H9 (cell line): ENCODE measurements around the gene PTK6. TPM values are rescaled to one million over a fixed set of nuclear protein-coding genes. Genes with fewer than 3 reads are reported as not detected.

Experiments
- DNase-seq: peaks from one replicate; pipeline ENCODE4 v3.0.0-alpha.2; 2017
- H2AFZ ChIP-seq: one replicate; pipeline ENCODE4 v1.6.1; 2013; ENCODE audit warnings: mild to moderate bottlenecking, low read length, control low read depth, moderate library complexity
- H2AK5ac ChIP-seq: 2 replicates; pipeline ENCODE4 v1.6.1; 2013; ENCODE audit warnings: low read length, control low read depth, mixed read lengths; ENCODE audit not compliant: insufficient read length
- H2BK120ac ChIP-seq: one replicate; pipeline ENCODE4 v1.6.1; 2013; ENCODE audit warnings: low read depth, mild to moderate bottlenecking, low read length, control low read depth, inconsistent platforms; ENCODE audit not compliant: poor library complexity, severe bottlenecking
- H2BK12ac ChIP-seq: 2 replicates; pipeline ENCODE4 v1.6.1; 2013; ENCODE audit warnings: low read length, control low read depth, mixed read lengths, low read depth; ENCODE audit not compliant: insufficient read length
- H2BK15ac ChIP-seq: 2 replicates; pipeline ENCODE4 v1.6.1; 2013; ENCODE audit warnings: low read depth, low read length, control low read depth
- H2BK20ac ChIP-seq: one replicate; pipeline ENCODE4 v1.6.1; 2013; ENCODE audit warnings: low read depth, mild to moderate bottlenecking, low read length, control low read depth, inconsistent platforms; ENCODE audit not compliant: poor library complexity, severe bottlenecking
- H2BK5ac ChIP-seq: 2 replicates; pipeline ENCODE4 v1.6.1; 2013; ENCODE audit warnings: low read length, control low read depth, mixed read lengths; ENCODE audit not compliant: insufficient read length
- H3K14ac ChIP-seq: 2 replicates; pipeline ENCODE4 v1.6.1; 2013; ENCODE audit warnings: low read length, control low read depth; ENCODE audit not compliant: insufficient read depth
- H3K18ac ChIP-seq: 2 replicates; pipeline ENCODE4 v1.6.1; 2013; ENCODE audit warnings: low read depth, mild to moderate bottlenecking, mixed read lengths, low read length, control low read depth; ENCODE audit not compliant: insufficient read length
- H3K23ac ChIP-seq: 2 replicates; pipeline ENCODE4 v1.6.1; 2013; ENCODE audit warnings: low read length, control low read depth, mixed read lengths, low read depth; ENCODE audit not compliant: insufficient read length
- H3K23me2 ChIP-seq: 2 replicates; pipeline ENCODE4 v1.6.1; 2013; ENCODE audit warnings: low read depth, mild to moderate bottlenecking, mixed read lengths, low read length, control low read depth; ENCODE audit not compliant: insufficient read length, poor library complexity, severe bottlenecking
- H3K27ac ChIP-seq: 2 replicates; pipeline ENCODE4 v1.5.1; 2013; ENCODE audit warnings: low read length, control low read depth, mixed read lengths, low read depth; ENCODE audit not compliant: insufficient read length
- H3K27me3 ChIP-seq: 2 replicates; pipeline ENCODE4 v1.6.1; 2013; ENCODE audit warnings: low read length, control low read depth, inconsistent platforms; ENCODE audit not compliant: insufficient read depth
- H3K4ac ChIP-seq: 2 replicates; pipeline ENCODE4 v1.6.1; 2013; ENCODE audit warnings: low read depth, mild to moderate bottlenecking, control low read depth, inconsistent platforms, low read length, moderate library complexity
- H3K4me1 ChIP-seq: 2 replicates; pipeline ENCODE4 v1.6.1; 2013; ENCODE audit warnings: low read length, control low read depth, inconsistent platforms; ENCODE audit not compliant: insufficient read depth
- H3K4me2 ChIP-seq: 2 replicates; pipeline ENCODE4 v1.6.1; 2013; ENCODE audit warnings: low read length, control low read depth, mixed read lengths; ENCODE audit not compliant: insufficient read length, insufficient read depth
- H3K56ac ChIP-seq: 2 replicates; pipeline ENCODE4 v1.6.1; 2013; ENCODE audit warnings: low read depth, mild to moderate bottlenecking, mixed read lengths, low read length, control low read depth; ENCODE audit not compliant: insufficient read length
- H3K79me1 ChIP-seq: 2 replicates; pipeline ENCODE4 v1.6.1; 2013; ENCODE audit warnings: low read depth, mild to moderate bottlenecking, moderate library complexity, low read length, control low read depth, inconsistent platforms; ENCODE audit not compliant: insufficient read depth, poor library complexity, severe bottlenecking
- H3K79me2 ChIP-seq: 2 replicates; pipeline ENCODE4 v1.6.1; 2013; ENCODE audit warnings: low read length, control low read depth, inconsistent platforms; ENCODE audit not compliant: insufficient read depth
- H3K9ac ChIP-seq: 2 replicates; pipeline ENCODE4 v1.6.1; 2013; ENCODE audit warnings: low read length, control low read depth, mixed read lengths; ENCODE audit not compliant: insufficient read length; ENCODE audit errors: extremely low read depth
- H3K9me3 ChIP-seq: one replicate; pipeline ENCODE4 v1.6.1; 2013; ENCODE audit warnings: low read depth, low read length, inconsistent platforms; ENCODE audit not compliant: control insufficient read depth
- H3T11ph ChIP-seq: one replicate; pipeline ENCODE4 v1.6.1; 2013; ENCODE audit warnings: mild to moderate bottlenecking, low read length, control low read depth, inconsistent platforms
- H4K20me1 ChIP-seq: one replicate; pipeline ENCODE4 v1.6.1; 2013; ENCODE audit not compliant: control insufficient read depth, insufficient read length, insufficient read depth
- H4K5ac ChIP-seq: 2 replicates; pipeline ENCODE4 v1.6.1; 2013; ENCODE audit warnings: low read depth, mild to moderate bottlenecking, mixed read lengths, low read length, control low read depth; ENCODE audit not compliant: insufficient read length
- H4K8ac ChIP-seq: replicated peaks from 2 replicates; pipeline ENCODE4 v1.6.1; 2013; ENCODE audit warnings: low read length, control low read depth, mixed read lengths, low read depth; ENCODE audit not compliant: insufficient read length
- H4K91ac ChIP-seq: 2 replicates; pipeline ENCODE4 v1.6.1; 2013; ENCODE audit warnings: low read depth, mild to moderate bottlenecking, moderate library complexity, mixed read lengths, low read length, control low read depth; ENCODE audit not compliant: insufficient read length
- H3K27ac Mint-ChIP-seq, 3 experiments: 2 replicates in 2 of 3; 3 replicates in 1 of 3; pipeline ENCODE4 v1.8.0; 2020 to 2021; ENCODE audit warnings: mixed read lengths in 3 of 3, mild to moderate bottlenecking in 1 of 3, moderate library complexity in 1 of 3
- H3K27me3 Mint-ChIP-seq: 2 replicates; pipeline ENCODE4 v1.8.0; 2021; ENCODE audit warnings: low read depth, mild to moderate bottlenecking, moderate library complexity, mixed read lengths
- H3K36me3 Mint-ChIP-seq, 3 experiments: 2 replicates in 2 of 3; 3 replicates in 1 of 3; pipeline ENCODE4 v1.8.0; 2020 to 2021; ENCODE audit warnings: low read depth in 3 of 3, mixed read lengths in 3 of 3; ENCODE audit not compliant: insufficient read depth in 1 of 3
- H3K4me1 Mint-ChIP-seq, 2 experiments: 2 replicates each; pipeline ENCODE4 v1.8.0; 2020; ENCODE audit warnings: mixed read lengths in 2 of 2
- H3K4me3 Mint-ChIP-seq, 2 experiments: 2 replicates in 1 of 2; 3 replicates in 1 of 2; pipeline ENCODE4 v1.8.0; 2020 to 2021; ENCODE audit warnings: mild to moderate bottlenecking in 2 of 2, mixed read lengths in 2 of 2, moderate library complexity in 1 of 2
- H3K9me3 Mint-ChIP-seq, 2 experiments: 2 replicates in 1 of 2; 3 replicates in 1 of 2; pipeline ENCODE4 v1.8.0; 2020; ENCODE audit warnings: mild to moderate bottlenecking in 2 of 2, mixed read lengths in 2 of 2, moderate library complexity in 1 of 2
- CTCF ChIP-seq: fragments of 200-600 bp; sonication (generic); conservative IDR thresholded peaks from 3 replicates; pipeline ENCODE4 v1.8.0; 2021; ENCODE audit warnings: antibody characterized with exemption, mild to moderate bottlenecking
- WGBS: extraction: QIAGEN DNeasy Blood & Tissue Kit; methylation state at CpG from one replicate; pipeline ENCODE4 v1.1.7; 2013; ENCODE audit warnings: missing lambda C conversion rate, low lambda C conversion rate, mixed read lengths; ENCODE audit not compliant: insufficient read length; ENCODE audit errors: extremely low coverage; 5-methylcytosine and 5-hydroxymethylcytosine counted together
- total RNA-seq: library from RNA; stranded (reverse); gene quantifications from 2 replicates; pipeline ENCODE4 v1.2.1, GENCODE V29; 2021

Gene PTK6
- total RNA-seq, 1 experiment from 2014 or later = 0.46 TPM

GRCh38 chr20:63486300-63486855 lies 50.8 kb downstream of the PTK6 start:
- Histone ChIP-seq H3K9ac (no peak overlapping the region), H3K18ac (no peak overlapping the region), H3K23me2 (no peaks in the 10 kb centered on the region), H3K4ac (no peak overlapping the region), H3T11ph (no peak overlapping the region), H3K4me2 (no peak overlapping the region), H4K20me1 (no peaks in the 10 kb centered on the region), H2AFZ (no peak overlapping the region), H3K9me3 (no peaks in the 10 kb centered on the region), H2BK20ac (no peak overlapping the region), H3K79me1 (no peaks in the 10 kb centered on the region), H3K4me1 (no peaks in the 10 kb centered on the region), H3K27me3 (no peaks in the 10 kb centered on the region; the same call in 1 of the 2 replicates), H4K91ac (no peak overlapping the region), H3K14ac (no peak overlapping the region; the same call in 1 of the 2 replicates), H3K79me2 (no peaks in the 10 kb centered on the region), H4K8ac (no peak overlapping the region), H3K27ac (no peak overlapping the region), H2AK5ac (no peak overlapping the region), H2BK12ac (no peak overlapping the region), H2BK120ac (no peak overlapping the region), H3K23ac (no peak overlapping the region), H2BK15ac (no peak overlapping the region), H4K5ac (no peak overlapping the region), H3K56ac (no peak overlapping the region), H2BK5ac (no peak overlapping the region)
- H3K36me3 Mint-ChIP-seq = peaks cover under 1 to 6% (median 2%) of the 10 kb centered on the region in 3 experiments
- no peak for TF ChIP-seq CTCF
- DNase-seq = no peak
- no peak overlapping the region for H3K4me3 Mint-ChIP-seq
- peaks cover 7 to 22% of the 10 kb centered on the region in 2 experiments for H3K4me1 Mint-ChIP-seq
- peaks cover 49% of the 10 kb centered on the region for H3K27me3 Mint-ChIP-seq
- no CpG with 5 or more reads among the region's 17 CpGs for WGBS
- H3K9me3 Mint-ChIP-seq = peaks cover 2 to 3% of the 10 kb centered on the region in 2 experiments; a peak in 3 of 5 replicates
- H3K27ac Mint-ChIP-seq = no peak overlapping the region
